ENCODE measurements around the gene SERINC5.
"Not testable (repeated sequence)": the region's sequence is repeated elsewhere in the genome, so short reads cannot be mapped to it uniquely, and the experiment has no call there.

The SERINC5 gene

DNA sequence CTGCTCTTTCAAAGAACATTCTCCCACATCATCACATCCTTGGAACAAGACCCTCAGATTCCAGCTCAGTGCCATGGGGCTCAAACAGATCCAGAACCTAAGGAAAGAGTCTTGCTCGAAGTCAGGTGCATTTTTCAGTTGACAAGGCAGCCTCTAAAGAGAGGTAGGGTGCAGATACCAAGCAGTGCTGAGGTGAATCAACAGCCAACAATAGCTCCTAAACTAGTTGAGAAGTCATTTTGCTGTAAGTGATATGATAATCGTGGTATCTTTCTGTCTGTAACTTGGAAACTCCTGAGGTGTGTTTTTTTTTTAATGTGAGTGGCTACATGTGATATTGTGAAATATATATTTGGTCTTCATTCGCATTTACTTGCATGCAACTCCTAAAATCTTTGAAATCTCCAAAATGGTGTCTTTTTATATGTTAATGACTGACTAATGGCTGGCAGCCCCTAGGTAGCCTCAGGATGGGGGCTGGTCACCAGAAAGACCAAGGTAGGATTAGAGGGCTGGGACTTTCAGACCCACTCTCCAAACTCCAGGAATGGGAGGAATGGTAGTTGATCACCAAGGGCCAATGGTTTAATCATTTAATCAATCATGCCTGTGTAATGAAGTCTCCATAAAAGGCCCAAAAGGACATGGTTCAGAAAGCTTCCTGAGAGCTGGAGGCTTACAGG, 96.6 kb downstream of the SERINC5 start:
- Histone ChIP-seq H3K9ac (ENCODE audit: low read length) (no peak overlapping the region), H3K36me3 (ENCODE audit: control insufficient read depth, low read depth, low read length) (peaks cover 25% of the 10 kb centered on the region), H3K27ac (ENCODE audit: low read length) (no peak overlapping the region), H3K4me1 (ENCODE audit: control insufficient read depth, low read depth, low read length) (peaks cover 33% of the 10 kb centered on the region), H3K9me3 (ENCODE audit: control insufficient read depth, low read depth, low read length) (no peaks in the 10 kb centered on the region), H3K4me3 (ENCODE audit: low read length) (no peak overlapping the region), H3K27me3 (ENCODE audit: control insufficient read depth, insufficient read depth, low read length) (no peaks in the 10 kb centered on the region)

DNA sequence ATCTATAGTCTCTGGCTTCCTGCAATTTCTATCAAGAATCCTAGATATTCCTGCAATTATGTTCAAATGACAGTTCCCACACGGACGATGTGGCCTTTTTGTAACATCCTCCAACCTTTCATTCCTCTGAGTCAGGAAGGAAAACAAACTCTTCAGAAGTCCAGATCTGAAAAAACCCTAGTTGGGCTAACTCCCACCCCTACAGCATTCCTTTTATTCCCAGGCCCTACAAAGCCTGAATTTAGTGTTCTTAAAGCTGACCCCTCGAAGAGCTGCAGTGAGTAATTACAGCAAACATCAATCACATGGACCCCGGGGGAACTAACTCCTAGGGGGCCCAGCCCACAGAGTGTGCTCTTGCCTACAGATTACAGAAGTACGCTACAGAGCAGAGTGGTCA, 99.7 kb downstream of the SERINC5 start:
- Histone ChIP-seq H3K27me3 (ENCODE audit: control insufficient read depth, insufficient read depth, low read length) (no peaks in the 10 kb centered on the region), H3K36me3 (ENCODE audit: control insufficient read depth, low read depth, low read length) (peaks cover 24% of the 10 kb centered on the region), H3K9ac (ENCODE audit: low read length) (no peak overlapping the region), H3K9me3 (ENCODE audit: control insufficient read depth, low read depth, low read length) (no peaks in the 10 kb centered on the region), H3K27ac (ENCODE audit: low read length) (no peak overlapping the region), H3K4me1 (ENCODE audit: control insufficient read depth, low read depth, low read length) (peaks cover 25% of the 10 kb centered on the region), H3K4me3 (ENCODE audit: low read length) (no peak overlapping the region)

DNA sequence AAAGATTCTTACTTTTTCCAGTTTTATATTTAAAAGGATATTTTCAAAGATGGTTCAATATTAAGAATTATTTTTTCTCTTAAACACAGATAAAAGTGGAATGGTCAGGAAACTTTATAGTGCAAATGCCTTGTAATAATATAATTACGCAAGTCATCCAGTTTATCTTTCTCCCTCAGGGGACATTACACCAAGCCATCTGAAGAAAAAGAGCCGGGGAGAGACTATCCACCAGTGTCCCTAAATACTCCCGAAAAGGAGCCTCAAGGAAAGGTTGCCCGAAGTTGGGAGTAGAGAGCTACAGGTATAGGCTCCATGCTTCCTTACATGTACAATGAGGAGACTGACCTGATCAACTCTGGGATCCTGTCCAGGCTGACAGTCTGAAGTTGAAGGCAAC, 101.1 kb downstream of the SERINC5 start:
- no peaks in the 10 kb centered on the region for H3K9me3 ChIP-seq (ENCODE audit: control insufficient read depth, low read depth, low read length)
- peaks cover 34% of the 10 kb centered on the region for H3K36me3 ChIP-seq (ENCODE audit: control insufficient read depth, low read depth, low read length)
- H3K4me1 ChIP-seq (ENCODE audit: control insufficient read depth, low read depth, low read length) = peaks cover 22% of the 10 kb centered on the region
- H3K27me3 ChIP-seq (ENCODE audit: control insufficient read depth, insufficient read depth, low read length) = no peaks in the 10 kb centered on the region
- H3K4me3 ChIP-seq (ENCODE audit: low read length) = no peak overlapping the region
- no peak overlapping the region for H3K9ac ChIP-seq (ENCODE audit: low read length)
- H3K27ac ChIP-seq (ENCODE audit: low read length) = no peak overlapping the region

DNA sequence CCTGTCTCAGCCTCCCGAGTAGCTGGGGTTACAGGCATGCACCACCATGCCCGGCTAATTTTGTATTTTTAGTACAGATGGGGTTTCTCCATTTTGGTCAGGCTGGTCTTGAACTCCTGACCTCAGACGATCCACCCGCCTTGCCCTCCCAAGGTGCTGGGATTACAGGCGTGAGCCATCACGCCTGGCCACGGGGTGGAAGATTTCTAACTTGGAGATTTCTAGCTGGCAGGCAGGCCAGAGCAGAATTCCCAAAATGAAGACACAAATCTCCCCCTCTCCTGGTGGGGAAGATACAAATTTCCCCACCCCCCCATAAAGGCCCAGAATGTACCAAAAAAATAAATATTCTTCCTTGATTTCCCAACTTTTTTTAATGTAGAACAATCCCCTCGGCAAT, 101.6 kb downstream of the SERINC5 start:
- H3K4me1 ChIP-seq (ENCODE audit: control insufficient read depth, low read depth, low read length) = peaks cover 22% of the 10 kb centered on the region
- H3K4me3 ChIP-seq (ENCODE audit: low read length); H3K9me3 ChIP-seq (ENCODE audit: control insufficient read depth, low read depth, low read length); H3K27me3 ChIP-seq (ENCODE audit: control insufficient read depth, insufficient read depth, low read length); H3K27ac ChIP-seq (ENCODE audit: low read length); H3K9ac ChIP-seq (ENCODE audit: low read length): not testable (repeated sequence)
- peaks cover 37% of the 10 kb centered on the region for H3K36me3 ChIP-seq (ENCODE audit: control insufficient read depth, low read depth, low read length)

DNA sequence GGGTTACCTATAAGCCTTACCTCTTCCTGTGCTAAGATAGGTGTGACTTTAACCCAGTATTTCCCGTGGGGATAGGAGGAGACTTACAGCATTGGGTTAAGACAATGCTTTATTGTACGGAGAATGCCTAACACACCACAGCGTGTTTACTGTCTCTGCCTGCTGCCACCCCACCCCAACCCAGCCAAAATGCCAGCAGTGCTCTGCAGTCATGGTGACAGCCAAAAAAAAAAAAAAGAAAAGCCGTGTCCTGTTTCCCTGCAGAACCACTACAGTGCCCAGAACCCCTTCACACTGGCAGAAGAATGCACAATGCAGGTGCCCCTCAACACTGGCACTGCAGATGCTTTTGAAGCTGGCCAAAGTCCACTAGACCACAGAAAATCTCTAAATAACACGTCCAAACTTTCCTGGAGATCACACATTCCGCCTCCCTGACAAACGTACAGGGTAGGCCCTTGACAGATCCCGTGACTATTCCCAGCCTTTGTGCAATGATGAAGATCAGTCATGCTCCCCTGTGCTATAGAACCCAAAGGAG, 102.2 kb downstream of the SERINC5 start:
- peaks cover 33% of the 10 kb centered on the region for H3K36me3 ChIP-seq (ENCODE audit: control insufficient read depth, low read depth, low read length)
- H3K9ac ChIP-seq (ENCODE audit: low read length) = no peak overlapping the region
- no peaks in the 10 kb centered on the region for H3K27me3 ChIP-seq (ENCODE audit: control insufficient read depth, insufficient read depth, low read length)
- no peak overlapping the region for H3K4me3 ChIP-seq (ENCODE audit: low read length)
- H3K9me3 ChIP-seq (ENCODE audit: control insufficient read depth, low read depth, low read length) = no peaks in the 10 kb centered on the region
- no peak overlapping the region for H3K27ac ChIP-seq (ENCODE audit: low read length)
- peaks cover 20% of the 10 kb centered on the region for H3K4me1 ChIP-seq (ENCODE audit: control insufficient read depth, low read depth, low read length)

DNA sequence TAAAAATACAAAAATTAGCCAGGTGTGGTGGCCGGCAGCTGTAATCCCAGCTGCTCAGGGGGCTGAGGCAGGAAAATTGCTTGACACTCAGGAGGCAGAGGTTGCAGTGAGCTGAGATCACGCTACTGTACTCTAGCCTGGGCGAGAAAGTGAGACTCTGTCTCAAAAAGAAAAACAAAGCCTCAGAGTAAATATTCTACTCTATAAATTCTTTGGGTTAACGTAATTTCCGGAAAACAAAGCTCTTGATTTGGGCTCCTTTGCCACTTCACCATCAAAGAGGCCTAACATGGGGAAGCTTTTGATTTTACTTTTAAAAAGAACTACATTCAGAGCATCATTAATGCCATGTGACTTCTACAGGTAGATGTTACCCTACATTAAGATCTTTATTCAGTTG, 103.1 kb downstream of the SERINC5 start:
- Histone ChIP-seq H3K27me3 (ENCODE audit: control insufficient read depth, insufficient read depth, low read length) (no peaks in the 10 kb centered on the region), H3K9ac (ENCODE audit: low read length) (no peak overlapping the region), H3K27ac (ENCODE audit: low read length) (no peak overlapping the region), H3K9me3 (ENCODE audit: control insufficient read depth, low read depth, low read length) (no peaks in the 10 kb centered on the region), H3K4me1 (ENCODE audit: control insufficient read depth, low read depth, low read length) (peaks cover 18% of the 10 kb centered on the region), H3K4me3 (ENCODE audit: low read length) (no peak overlapping the region), H3K36me3 (ENCODE audit: control insufficient read depth, low read depth, low read length) (peaks cover 26% of the 10 kb centered on the region)

DNA sequence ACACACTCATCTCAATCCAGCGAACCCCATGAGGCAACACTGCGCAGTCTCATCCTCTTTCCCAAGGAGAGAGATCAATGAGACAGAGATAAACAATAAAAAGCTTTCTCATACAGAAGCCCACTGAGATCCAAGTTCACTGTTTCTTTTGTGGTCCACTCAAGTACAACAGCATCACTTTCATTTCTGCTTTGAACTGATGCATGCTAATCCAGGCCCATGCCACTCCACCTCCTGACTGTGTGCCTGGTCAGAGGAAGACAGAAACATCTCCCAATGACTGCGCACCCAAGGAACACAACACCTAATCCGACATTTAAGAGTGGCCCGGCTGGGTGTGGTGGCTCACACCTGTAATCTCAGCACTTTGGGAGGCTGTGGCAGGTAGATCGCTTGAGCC, 104.0 kb downstream of the SERINC5 start:
- H3K9me3 ChIP-seq (ENCODE audit: control insufficient read depth, low read depth, low read length) = no peaks in the 10 kb centered on the region
- peaks cover 18% of the 10 kb centered on the region for H3K4me1 ChIP-seq (ENCODE audit: control insufficient read depth, low read depth, low read length)
- no peak overlapping the region for H3K9ac ChIP-seq (ENCODE audit: low read length)
- no peak overlapping the region for H3K27ac ChIP-seq (ENCODE audit: low read length)
- H3K4me3 ChIP-seq (ENCODE audit: low read length) = no peak overlapping the region
- H3K27me3 ChIP-seq (ENCODE audit: control insufficient read depth, insufficient read depth, low read length) = no peaks in the 10 kb centered on the region
- H3K36me3 ChIP-seq (ENCODE audit: control insufficient read depth, low read depth, low read length) = peaks cover 29% of the 10 kb centered on the region

DNA sequence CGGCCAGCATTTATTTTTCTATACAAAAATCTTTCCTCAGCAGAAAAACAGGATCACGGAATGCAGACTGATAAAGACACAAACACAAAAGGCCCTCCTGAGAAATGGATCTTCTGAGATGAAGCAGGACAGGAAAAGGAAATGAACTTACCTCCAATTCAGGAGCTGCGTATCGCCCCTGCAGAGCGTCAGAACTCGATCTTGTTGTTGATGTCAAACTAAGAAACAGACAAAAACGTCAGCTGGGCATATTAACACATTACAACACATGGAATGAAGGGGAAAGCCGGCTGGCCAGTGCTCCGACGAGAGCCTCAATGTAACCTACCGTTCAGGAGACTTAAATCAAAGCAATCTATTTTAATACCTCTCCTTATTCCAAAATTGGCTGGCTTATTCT, 105.1 kb downstream of the SERINC5 start:
- peaks cover 32% of the 10 kb centered on the region for H3K36me3 ChIP-seq (ENCODE audit: control insufficient read depth, low read depth, low read length)
- peaks cover 12% of the 10 kb centered on the region for H3K4me1 ChIP-seq (ENCODE audit: control insufficient read depth, low read depth, low read length)
- no peak overlapping the region for H3K9ac ChIP-seq (ENCODE audit: low read length)
- no peak overlapping the region for H3K4me3 ChIP-seq (ENCODE audit: low read length)
- no peak overlapping the region for H3K27ac ChIP-seq (ENCODE audit: low read length)
- H3K27me3 ChIP-seq (ENCODE audit: control insufficient read depth, insufficient read depth, low read length) = no peaks in the 10 kb centered on the region
- H3K9me3 ChIP-seq (ENCODE audit: control insufficient read depth, low read depth, low read length) = no peaks in the 10 kb centered on the region

DNA sequence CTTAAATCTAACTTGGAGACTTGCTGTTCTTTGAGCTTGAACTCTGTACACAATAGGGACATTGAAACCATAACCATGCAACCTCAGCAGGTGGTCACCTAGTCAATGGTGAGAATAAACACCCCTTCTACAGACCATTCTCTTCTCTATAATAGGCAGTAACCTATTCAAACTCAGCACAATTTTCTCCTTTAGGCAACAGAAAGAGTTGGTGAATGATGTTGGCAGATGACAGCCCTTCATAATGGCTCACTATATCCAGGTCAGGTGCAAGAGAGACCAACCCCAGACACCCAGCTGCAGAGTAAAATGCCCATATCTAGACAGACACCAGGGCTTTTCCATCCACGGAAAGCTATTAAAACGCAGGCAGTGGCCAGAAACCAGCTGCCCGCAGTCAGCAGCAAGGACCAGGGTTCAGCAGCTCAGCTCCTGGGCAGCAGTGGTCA, 106.7 kb downstream of the SERINC5 start:
- H3K9ac ChIP-seq (ENCODE audit: low read length) = no peak overlapping the region
- no peaks in the 10 kb centered on the region for H3K9me3 ChIP-seq (ENCODE audit: control insufficient read depth, low read depth, low read length)
- no peak overlapping the region for H3K4me3 ChIP-seq (ENCODE audit: low read length)
- no peaks in the 10 kb centered on the region for H3K27me3 ChIP-seq (ENCODE audit: control insufficient read depth, insufficient read depth, low read length)
- peaks cover 38% of the 10 kb centered on the region for H3K36me3 ChIP-seq (ENCODE audit: control insufficient read depth, low read depth, low read length)
- no peak overlapping the region for H3K27ac ChIP-seq (ENCODE audit: low read length)
- H3K4me1 ChIP-seq (ENCODE audit: control insufficient read depth, low read depth, low read length) = peaks cover 12% of the 10 kb centered on the region

DNA sequence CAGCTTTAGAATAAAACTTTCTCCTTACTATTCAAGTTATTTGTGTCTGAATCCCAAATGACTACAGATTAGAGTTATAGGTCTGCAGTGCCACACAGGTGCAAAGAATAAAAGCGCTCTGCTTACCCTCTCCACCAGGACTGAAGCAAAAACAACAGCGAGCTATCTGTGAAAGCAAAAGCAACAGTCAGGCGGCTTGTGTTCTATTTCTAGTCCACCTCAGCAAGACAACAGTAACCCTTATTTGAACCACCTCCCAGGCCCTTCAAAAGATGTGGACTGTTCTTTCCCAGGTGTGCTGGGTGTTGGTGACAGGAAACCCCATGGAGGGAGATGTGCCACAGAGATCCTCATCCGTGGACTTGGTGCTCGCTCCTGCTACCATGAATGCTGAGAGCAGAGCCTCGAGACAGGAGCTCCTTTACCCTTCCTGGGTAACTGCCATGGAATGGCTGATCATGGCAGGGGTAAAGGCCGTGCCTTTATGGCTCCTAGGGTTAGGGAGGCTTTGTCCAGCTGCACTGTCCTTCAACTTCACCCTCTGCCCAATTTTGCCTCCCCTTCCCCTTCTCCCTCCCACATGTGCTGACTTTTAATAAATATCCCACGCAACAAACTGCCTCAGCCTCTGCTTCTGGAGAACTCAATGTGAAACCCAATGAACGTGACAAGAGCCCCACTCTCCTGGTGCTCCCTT, 108.6 kb downstream of the SERINC5 start:
- Histone ChIP-seq H3K9me3 (ENCODE audit: control insufficient read depth, low read depth, low read length) (no peaks in the 10 kb centered on the region), H3K9ac (ENCODE audit: low read length) (no peak overlapping the region), H3K36me3 (ENCODE audit: control insufficient read depth, low read depth, low read length) (peaks cover 41% of the 10 kb centered on the region), H3K27ac (ENCODE audit: low read length) (no peak overlapping the region), H3K4me3 (ENCODE audit: low read length) (no peak overlapping the region), H3K4me1 (ENCODE audit: control insufficient read depth, low read depth, low read length) (peaks cover 22% of the 10 kb centered on the region), H3K27me3 (ENCODE audit: control insufficient read depth, insufficient read depth, low read length) (no peaks in the 10 kb centered on the region)

DNA sequence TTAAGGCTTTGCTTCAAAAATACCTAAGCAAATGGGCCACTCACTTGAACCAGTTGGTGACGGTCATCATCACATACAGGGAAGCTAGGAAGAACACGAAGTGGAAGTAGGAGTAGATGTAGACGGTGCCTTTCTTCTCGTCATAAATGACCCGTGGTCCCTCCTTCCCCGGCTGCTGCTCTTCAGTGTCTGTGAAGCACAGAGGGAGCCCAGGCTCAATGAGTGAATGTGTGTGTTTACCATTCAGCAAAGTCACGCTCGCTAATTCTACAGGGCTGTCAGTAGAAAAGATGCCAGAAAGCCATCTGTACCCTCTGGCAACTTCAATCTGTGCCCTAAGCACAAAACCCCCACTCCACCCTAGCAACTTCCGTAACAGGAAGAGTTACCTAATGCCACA, 109.8 kb downstream of the SERINC5 start:
- Histone ChIP-seq H3K4me1 (ENCODE audit: control insufficient read depth, low read depth, low read length) (peaks cover 34% of the 10 kb centered on the region), H3K9ac (ENCODE audit: low read length) (no peak overlapping the region), H3K36me3 (ENCODE audit: control insufficient read depth, low read depth, low read length) (peaks cover 35% of the 10 kb centered on the region), H3K4me3 (ENCODE audit: low read length) (no peak overlapping the region), H3K27me3 (ENCODE audit: control insufficient read depth, insufficient read depth, low read length) (no peaks in the 10 kb centered on the region), H3K27ac (ENCODE audit: low read length) (no peak overlapping the region), H3K9me3 (ENCODE audit: control insufficient read depth, low read depth, low read length) (no peaks in the 10 kb centered on the region)

DNA sequence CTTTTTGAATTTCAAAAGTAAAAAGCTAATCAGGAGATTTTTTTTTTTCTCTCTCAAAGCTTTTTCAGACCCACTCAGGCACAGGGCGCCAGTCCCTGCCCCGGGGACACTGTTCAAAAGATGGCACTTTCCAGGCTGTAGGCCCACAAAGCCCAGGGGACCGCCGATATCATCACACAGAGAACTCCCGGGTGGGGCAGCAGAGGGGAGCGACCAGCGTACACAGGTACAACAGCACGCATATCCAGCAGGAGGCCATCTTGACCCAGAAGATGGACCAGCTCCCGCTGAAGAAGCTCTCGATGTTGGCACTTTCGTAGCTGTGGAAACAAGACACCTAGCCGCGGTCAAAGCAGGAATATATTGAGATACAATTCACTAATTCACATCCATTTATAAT, 112.4 kb downstream of the SERINC5 start:
- Histone ChIP-seq H3K36me3 (ENCODE audit: control insufficient read depth, low read depth, low read length) (peaks cover 20% of the 10 kb centered on the region), H3K4me3 (ENCODE audit: low read length) (no peak overlapping the region), H3K27ac (ENCODE audit: low read length) (no peak overlapping the region), H3K9me3 (ENCODE audit: control insufficient read depth, low read depth, low read length) (no peaks in the 10 kb centered on the region), H3K9ac (ENCODE audit: low read length) (no peak overlapping the region), H3K4me1 (ENCODE audit: control insufficient read depth, low read depth, low read length) (peaks cover 47% of the 10 kb centered on the region), H3K27me3 (ENCODE audit: control insufficient read depth, insufficient read depth, low read length) (no peaks in the 10 kb centered on the region)
